DMS153 (cell line): ENCODE measurements around the gene SMYD4.
"Not testable (repeated sequence)": the region's sequence is repeated elsewhere in the genome, so short reads cannot be mapped to it uniquely, and the experiment has no call there.

Experiments
- DNase-seq: peaks from one replicate; lab custom pipeline; 2025; lab: John Stamatoyannopoulos, UW

Gene SMYD4

DNA sequence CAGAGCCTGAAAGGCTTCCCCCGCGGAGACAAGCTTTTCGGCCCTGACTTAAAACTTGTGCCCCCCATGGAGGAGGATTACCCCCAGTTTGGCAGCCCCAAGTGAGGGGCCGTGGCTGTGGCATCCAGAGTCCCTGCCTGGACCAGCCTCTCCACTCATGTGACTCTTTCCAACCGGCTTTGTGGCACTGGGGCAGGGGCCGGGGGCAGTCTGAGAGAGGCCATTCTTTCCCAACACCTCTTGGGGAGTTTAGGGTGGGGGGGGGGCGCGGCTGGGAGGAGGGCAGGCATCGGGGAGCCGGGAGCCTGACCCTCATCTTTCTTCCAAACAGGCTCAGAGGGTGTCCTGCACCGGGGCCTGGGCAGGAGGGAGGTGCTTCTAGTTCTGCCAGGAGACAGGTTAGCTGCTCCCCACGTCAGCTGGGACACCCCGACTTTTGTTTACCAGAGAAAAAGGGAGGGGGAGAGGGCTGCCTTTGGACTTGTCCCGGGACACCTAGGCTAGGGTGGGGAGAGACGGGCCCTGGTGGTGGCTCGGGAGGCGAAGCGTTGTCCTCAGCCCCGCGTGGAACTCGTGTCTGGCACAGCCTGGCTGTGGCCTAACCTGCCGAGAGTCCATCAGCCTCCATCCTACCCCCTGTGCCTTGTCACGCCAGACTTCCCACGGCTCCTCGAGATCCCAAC, 75.1 kb downstream of the SMYD4 start:
- DNase-seq, result no peak

DNA sequence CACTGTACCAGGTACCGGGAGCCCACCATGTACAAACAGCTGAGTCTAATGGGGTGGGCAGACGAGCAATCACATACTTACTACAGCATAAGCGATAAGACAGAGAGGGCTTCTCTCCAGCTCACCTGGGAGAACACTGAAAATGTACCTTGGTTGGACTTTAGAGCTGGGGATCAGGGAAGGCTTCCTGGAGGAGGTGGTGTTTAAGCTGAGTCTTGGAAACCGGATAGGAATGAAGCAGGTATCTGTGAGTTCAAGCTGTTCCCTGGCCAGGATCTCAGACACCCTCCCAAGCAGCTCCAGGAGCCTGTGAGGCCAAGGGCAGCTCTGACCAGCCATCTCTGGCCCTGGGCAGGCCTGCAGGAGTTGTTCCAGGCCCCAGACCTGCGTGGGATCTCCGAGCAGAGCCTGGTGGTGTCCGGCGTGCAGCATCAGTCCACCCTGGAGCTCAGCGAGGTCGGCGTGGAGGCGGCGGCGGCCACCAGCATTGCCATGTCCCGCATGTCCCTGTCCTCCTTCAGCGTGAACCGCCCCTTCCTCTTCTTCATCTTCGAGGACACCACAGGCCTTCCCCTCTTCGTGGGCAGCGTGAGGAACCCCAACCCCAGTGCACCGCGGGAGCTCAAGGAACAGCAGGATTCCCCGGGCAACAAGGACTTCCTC, 75.8 kb downstream of the SMYD4 start:
- DNase-seq, result no peak

DNA sequence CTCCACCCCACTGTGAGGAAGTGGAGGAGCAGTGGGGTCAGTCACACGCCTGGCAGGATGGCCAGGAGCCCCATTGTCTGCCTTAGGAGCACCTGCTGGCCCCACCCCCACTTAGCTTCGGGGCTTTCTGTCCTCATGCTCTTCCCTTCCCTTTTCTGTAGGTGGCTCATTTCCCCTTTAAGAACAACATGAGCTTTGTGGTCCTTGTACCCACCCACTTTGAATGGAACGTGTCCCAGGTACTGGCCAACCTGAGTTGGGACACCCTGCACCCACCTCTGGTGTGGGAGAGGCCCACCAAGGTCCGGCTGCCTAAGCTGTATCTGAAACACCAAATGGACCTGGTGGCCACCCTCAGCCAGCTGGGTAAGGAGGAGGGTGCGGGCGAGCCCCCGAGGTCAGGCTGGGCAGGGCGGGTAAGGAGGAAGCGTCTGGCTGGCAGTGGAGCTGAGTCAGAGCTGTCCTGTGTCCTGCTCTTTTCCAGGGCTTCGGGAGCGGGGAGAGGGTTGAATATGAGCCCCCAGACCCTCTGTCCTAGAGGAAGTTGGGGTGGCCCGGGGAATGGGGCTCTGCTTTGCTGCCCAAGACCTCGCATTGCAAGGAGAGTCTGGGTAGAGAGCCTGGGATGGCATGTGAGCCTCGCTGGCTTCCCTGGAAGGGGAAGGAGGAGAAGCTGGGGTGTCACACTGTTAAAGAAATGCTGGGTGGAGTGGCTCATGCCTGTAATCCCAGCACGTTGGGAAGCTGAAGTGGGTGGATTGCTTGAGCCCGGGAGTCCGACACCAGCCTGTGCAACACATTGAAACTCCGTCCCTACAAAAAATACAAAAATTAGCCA, 77.1 kb downstream of the SMYD4 start:
- peak; percentile 35 for DNase-seq

DNA sequence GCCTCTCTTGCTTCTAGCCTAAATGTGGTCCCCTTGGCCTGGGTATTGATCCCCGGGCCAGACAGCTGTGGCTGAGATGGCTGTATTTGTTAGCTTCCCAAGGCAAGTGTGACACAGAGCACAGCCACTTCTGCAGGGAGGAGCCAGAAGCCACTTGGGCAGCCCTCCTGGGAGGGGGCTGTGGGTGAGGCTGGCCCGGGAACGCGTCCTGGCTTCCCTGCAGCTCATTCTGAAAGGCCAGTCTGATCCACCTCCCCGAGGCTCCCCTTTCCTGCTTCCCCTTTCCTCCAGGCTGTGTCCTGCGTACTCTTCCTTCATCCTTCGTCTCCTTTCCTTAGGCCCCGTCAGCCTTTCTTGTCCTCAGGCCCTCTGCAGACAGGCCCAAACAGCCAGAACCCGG, 79.1 kb downstream of the SMYD4 start:
- no peak for DNase-seq

DNA sequence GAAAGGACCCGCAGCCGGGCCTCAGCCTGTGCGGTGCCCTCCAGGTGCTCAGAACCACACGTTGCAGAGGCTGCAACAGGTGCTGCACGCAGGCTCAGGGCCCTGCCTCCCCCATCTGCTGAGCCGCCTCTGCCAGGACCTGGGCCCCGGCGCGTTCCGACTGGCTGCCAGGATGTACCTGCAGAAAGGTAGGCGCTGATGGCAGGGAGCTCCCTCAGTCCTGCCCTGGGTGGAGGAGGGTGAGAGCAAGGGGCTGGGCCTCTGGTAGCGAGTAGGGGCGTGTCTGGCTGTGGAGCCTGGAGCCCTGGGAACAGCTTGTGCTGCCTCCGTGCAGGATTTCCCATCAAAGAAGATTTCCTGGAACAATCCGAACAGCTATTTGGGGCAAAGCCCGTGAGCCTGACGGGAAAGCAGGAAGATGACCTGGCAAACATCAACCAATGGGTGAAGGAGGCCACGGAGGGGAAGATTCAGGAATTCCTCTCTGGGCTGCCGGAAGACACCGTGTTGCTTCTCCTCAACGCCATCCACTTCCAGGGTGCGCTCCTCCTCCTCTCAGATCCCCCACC, 82.6 kb downstream of the SMYD4 start:
- no peak for DNase-seq

DNA sequence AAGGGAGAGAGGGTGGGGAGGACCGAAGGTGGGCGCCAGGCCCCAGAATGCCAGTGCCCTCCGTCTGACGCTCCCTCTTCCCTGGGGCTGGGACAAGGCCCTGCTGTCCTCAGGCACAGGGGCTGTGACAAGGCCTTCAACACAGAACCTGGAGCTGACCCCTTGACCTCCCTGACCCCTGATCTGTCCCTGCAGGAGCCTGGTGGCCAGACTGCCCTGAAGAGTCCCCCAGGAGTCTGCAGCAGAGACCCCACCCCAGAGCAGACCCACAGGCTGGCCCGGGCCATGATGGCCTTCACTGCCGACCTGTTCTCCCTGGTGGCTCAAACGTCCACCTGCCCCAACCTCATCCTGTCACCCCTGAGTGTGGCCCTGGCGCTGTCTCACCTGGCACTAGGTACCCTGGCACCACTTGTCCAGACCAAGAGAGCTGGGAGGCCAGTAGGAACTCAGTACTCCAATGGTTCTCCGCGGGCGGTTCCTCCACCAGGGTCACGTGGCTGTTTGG, 84.1 kb downstream of the SMYD4 start:
- DNase-seq, result no peak

DNA sequence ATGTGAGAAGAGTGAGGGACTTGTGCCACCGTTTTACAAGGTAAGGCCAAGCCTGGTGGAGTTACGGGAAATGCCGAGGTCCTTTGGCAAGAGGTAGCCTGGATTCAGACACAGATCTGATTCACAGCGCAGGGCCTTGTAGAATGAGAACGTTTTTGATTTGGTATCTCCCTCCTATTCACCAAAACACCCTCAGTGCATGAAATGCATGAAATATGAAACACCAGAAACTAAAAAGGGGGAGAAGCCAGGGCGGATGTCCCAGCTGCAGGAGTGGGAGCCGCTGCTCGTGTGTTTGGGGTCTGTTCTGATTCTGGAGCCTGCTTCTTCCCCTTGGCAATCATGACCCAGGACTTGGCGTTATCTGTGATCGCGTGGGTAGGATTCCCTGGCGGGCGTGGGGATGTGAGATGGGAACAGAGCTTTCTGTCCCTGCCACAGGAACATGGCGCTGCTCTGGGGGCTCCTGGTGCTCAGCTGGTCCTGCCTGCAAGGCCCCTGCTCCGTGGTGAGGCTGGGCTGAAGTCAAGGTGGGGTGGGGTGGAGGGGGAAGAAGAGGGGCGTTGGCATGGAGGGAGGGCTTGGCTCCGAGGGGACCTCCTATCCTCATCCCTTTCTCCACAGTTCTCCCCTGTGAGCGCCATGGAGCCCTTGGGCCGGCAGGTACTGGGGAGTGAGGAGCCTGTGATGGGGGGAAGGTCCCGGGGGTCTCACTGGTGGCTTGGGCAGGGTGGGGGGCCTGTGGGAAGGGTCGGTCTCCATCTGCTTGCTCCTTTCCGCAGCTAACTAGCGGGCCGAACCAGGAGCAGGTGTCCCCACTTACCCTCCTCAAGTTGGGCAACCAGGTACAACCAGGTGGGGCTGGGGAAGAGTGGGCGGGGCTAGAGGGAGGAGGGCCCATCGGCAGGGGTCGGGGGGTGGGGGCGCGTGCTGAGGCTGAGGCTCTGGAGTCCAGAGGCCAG, 84.9 kb downstream of the SMYD4 start:
- no peak for DNase-seq

DNA sequence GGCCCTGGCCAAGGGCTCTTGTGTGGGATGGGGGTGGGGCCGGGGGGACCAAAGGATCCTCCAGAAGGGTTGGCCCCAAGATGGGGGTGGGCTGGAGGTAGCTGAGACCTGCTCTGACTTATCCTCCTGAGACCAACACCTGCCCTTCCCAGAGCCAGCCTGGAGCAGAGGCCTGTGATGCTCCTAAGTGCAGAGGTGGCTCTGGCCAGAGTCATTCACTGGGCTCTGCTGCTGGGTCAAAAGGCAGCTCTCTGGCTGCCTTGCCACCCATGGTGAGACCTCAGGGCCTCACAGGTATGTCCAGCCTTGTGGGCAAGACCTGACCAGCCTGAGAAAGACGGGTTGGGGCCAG, 86.6 kb downstream of the SMYD4 start:
- no peak for DNase-seq

DNA sequence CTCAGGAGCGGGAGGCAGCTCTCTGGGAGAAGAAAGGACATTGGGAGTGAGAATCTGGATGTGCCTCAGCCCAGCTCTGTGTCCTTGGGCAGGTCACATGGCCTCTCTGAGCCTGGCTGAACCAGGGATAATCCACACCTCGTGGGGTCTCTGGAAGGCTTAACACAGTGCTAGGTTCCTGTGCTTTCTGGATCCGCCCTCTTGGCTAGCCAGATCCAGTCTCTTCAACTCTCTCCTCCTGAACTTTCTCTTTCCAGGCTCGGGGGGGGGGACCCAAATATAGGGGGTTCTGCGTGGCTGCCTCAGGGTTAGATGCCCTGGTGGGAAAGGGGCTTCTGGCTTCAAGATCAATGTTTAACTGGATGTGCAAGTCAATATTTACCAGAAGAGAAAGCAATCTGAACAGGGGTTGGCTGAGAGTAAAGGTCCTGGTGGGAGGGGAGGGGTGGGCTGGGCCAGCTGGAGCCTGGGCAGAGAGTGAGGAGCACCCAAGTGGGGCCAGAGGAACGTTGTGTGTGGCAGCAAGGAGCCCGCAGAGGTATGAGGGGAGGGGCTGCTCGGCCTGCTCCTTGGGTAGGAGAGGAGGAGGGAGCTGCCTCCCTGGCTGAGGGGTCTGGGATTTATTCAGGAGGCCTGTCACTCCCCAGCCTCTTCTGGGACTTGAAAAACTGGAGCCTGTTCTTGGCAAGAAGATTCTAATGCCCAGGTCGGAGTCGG, 87.2 kb downstream of the SMYD4 start, which contains the start of gene SERPINF2:
Gene SERPINF2, plus strand, starts transcription at position 501 of the 717 bp plus-strand sequence. CDS start 2,125 bp downstream, outside the sequence.
- no peak for DNase-seq

DNA sequence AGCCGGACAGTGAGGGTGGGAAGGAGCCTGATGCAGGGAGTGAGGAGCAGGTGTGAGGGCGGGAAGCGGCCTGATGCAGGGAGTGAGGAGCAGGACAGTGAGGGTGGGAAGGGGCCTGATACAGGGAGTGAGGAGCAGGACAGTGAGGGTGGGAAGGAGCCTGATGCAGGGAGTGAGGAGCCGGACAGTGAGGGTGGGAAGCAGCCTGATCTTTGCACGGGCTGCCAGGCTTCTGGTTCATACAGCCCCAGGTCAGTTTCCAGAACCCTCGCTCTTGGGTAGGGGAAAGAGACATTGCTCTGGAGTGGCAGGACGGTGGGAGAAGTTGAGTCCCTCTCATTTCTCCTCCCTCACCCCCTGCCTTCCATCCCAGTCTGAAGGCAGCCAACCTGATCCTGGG, 87.8 kb downstream of the SMYD4 start:
- DNase-seq, result not testable (repeated sequence)

DNA sequence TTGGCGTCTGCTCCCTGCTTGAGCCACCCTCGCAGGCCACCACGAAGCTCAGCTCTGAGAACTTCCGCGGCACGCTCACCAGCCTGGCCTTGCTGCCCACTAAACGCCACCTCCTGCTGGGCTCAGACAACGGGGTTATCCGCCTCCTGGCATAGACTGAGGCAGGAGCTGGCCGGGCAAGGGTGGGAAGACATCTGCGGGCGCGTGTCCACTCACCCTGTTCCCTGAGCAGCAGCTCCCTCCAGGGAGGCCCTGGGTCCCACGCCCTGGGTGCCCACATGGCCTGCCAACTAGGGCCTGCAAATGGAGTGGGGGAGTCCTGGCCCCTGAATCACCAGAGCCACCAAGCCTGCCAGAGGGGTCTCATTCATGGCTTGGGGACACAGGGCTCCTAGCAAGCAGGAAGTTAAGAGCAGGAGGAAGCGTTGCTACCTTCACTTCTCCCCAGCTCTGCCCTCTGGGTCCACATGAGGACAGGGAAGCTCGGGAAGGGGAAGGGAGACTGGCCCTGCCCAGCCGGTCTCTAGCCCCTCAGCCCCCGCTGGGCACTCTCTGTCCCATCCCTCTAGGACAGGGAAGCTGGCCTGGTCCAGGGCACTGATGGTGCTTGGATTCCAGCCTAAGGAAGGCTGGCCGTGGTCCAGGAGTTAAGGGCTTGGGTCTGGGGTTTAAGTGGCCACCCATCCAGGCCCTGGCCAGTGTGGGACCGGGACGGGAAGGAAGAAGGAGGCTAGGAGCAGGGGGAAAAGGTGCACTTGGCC, 92.0 kb downstream of the SMYD4 start:
- no peak for DNase-seq

DNA sequence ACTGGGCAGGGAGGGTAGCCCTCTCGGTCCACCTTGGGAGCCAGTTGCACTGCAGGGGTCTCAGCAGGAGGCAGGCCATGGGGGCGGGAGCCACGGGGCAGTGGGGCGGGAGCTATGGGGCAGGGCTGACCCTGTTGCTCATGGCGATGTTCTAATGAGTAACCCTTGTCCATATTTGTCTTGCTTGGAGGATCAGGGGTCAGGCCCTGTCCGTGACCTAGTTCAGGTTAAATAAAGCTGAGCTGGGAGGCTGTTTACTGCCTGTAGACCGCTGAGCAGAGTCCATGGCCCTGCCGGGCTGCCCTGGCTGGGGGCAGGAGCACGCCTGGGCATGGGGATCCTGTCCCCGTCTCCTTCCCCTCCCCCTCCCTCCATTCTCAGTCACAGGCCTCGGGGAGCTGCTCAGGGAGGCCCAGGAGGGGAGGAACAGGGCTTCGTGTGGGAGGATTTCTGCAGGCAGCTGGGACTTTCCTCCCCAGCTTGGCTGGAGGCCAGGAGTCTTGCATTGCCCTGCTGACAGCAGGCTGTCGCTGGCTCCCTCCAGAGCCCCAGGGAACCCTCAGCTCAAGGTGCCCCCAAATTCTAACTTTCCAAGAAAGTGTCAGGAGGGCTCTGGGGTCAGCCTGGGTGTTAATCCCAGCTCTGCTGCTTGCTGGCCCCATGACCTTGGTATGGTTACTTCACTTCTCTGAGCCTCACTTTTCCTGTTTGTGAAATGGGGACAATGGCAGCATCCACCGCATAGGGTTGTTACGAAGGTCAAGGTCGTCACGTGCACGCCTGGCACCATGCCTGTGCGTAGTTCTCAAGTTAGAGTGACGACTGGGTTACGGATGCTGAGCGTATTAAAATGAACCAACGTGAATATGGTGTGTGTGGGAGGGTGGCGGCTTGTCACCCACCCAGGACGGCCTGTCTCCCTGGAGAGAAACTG, 93.1 kb downstream of the SMYD4 start:
- no peak for DNase-seq

DNA sequence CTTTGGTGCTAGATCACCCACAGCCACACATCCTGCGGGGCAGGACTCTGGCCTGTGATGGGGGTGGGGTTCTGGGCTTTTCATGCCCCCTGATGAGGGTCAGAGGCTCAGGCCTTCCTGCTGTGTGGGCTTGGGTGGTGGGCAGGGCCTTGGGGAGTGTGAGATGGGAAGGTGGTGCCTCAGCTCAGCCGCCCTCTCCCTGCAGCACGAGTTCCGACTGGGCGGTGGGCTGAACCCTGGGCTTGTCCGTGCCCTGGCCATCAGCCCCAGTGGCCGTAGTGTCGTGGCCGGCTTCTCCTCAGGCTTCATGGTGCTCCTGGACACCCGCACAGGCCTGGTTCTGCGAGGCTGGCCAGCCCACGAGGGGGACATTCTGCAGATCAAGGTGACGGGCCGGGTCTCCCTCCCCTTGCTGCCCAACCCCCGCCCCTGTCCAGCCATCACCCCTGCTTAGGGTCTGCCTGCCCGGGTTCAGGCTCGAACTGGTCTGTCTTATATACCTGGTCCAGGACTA, 93.8 kb downstream of the SMYD4 start:
- no peak for DNase-seq

DNA sequence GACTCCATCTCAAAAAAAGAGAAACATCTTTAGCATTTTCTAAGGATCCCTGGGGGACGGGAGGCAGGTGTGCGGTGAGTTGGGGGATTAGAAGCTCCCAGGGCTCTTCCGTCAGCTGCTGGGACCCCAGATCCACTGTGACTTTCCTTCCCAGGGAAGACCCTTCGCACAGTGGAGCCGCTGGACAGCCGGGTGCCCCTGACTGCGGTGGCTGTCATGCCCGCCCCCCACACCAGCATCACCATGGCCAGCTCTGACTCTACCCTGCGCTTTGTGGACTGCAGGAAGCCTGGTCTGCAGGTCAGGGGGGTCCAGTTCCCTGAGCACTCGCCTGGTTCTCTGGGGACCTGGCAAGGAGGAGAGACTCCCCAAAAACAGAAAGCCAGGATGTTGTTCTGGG, 94.3 kb downstream of the SMYD4 start:
- DNase-seq, result no peak

DNA sequence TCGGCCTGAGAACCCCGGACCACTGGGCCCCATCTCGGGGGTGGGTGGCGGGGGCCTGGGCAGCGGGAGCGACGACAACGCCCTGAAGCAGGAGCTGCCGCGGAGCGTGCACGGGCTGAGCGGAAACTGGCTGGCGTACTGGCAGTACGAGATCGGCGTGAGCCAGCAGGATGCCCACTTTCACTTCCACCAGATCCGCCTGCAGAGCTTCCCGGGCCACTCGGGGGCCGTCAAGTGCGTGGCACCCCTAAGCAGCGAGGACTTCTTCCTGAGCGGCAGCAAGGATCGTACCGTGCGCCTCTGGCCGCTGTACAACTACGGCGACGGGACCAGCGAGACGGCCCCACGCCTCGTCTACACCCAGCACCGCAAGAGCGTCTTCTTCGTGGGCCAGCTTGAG, 95.9 kb downstream of the SMYD4 start:
- no peak for DNase-seq

DNA sequence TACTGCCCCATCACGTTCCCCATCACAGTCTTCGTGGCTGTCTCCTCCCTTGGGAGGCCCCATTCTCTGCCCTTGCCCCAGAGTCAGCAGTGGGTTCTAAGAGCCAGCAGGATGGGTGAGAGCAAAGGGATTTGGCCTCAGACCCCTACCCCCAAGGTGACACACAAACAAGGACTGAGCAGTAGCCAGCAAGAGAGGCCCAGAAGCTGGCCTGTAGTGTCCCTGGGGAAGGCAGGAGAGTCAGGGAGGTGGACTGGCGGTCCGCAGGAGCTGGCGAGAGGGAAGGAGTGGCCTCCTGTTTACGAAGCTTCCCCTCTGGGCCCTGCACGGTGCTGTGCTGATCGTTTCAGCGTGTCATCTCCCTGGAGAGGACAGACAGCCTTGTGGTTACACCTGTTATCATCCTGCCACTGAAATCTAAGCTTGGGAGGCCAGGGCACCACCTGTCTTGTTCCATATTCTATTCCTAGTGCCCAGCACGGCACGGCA, 96.8 kb downstream of the SMYD4 start:
- DNase-seq, result no peak

DNA sequence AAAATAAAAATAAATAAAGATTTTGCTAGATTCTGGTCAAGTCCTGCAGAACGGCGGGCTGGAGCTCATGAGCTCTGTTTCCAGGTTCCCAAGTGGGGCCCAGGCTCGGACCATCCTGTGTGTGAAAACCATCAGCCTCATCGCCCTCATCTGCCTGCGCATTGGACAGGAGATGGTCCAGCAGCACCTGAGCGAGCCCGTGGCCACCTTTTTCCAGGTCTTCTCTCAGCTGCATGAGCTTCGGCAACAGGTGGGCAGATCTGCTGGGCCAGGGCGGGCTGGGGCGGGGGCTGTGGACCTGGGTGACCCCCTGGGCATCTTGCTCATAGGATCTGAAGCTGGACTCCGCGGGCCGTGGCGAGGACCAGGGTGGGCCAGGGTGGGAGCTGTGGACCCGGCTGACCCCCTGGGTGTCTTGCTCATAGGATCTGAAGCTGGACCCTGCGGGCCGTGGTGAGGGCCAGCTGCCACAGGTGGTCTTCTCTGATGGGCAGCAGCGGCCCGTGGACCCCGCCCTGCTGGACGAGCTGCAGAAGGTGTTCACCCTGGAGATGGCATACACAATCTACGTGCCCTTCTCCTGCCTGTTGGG, 97.4 kb downstream of the SMYD4 start:
- DNase-seq, result no peak

DNA sequence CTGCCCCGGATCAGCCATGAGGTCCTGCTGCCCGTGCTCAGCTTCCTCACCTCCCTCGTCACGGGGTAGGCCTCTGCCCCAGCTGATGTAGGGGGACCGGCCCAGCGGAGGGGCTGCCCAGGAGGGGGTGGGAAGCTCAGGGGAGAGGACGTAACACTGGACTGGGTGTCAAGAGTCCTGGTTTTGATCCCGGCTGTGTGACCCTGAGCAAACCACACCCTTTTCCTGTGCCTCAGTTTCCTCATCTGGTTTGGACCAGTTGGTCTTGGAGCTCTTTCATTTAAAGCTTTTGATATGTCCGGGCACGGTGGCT, 98.6 kb downstream of the SMYD4 start:
- DNase-seq, result no peak
